Cerebellar nuclear complex (tissue), 1 donor: ENCODE results near the gene PGC.

ENCODE experiments used
- DNase-seq, 2 experiments: peaks; one replicate each; lab custom pipeline; 2025; lab: John Stamatoyannopoulos, UW

Gene PGC

DNA sequence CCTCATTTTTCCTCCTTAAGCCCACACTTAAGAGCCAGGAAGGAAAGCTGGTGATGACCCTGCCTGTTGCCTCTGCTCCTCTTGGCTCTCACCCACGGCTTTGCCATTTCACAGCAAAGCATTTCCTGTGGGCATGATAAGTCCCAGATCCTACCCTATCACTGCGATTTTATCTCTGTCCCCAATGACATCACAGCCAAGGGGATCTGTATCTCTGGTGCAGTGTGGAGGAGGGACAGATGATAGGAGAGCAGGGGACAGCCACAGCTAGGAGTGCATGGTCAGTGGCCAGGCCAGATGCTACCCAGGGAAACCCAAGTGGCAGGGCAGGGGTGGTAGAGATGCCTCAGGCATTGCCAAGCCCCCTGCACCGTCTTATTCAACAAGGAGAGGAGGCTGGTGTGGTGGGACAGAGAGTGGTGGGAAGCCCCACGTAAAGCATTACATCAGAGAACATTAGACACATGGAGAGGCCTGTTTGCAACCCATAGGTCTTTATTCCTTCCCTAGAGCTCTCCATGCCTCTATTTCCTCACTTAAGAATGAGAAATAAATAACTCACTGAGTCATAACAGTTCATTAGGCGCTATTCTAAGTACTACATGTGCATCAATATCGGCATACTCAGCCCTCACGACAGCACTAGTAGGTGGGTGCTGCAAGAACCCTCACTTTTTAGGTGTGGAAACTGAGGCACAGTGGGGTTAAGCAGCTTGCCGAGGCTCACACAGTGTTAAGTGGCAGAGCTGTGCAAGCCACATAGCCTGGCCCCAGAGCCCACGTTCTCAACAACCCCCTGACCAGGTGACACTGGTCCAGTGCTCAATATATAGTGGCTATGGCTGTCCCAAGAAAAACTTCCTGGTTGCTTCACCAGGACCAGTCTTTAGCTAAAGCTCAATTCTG is 16.4 kb downstream of the PGC start:
- no peak for DNase-seq

DNA sequence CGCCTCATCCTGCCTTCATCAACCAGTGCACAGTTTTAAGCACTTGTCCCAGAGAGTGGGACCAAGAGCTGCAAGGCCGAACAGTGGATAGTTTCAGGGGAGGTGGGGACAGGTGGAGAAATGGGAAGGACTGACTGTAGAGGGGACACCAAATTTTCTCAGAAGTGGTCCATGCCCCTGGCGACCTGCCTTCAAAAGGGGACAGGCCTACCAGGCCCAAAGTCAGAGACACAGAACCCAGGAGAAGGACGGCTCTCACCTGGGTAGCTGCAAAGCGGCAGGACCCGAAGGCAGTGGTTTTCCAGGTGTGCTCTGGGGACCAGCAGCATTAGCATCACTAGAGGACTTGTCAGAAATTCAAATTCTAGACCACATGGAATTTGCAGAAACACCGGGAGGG is 17.6 kb downstream of the PGC start:
- DNase-seq, result no peak

- DNase-seq, result no peak
Measured at GRCh38 chr6:41728954-41729353, 18.2 kb downstream of the PGC start.

DNA sequence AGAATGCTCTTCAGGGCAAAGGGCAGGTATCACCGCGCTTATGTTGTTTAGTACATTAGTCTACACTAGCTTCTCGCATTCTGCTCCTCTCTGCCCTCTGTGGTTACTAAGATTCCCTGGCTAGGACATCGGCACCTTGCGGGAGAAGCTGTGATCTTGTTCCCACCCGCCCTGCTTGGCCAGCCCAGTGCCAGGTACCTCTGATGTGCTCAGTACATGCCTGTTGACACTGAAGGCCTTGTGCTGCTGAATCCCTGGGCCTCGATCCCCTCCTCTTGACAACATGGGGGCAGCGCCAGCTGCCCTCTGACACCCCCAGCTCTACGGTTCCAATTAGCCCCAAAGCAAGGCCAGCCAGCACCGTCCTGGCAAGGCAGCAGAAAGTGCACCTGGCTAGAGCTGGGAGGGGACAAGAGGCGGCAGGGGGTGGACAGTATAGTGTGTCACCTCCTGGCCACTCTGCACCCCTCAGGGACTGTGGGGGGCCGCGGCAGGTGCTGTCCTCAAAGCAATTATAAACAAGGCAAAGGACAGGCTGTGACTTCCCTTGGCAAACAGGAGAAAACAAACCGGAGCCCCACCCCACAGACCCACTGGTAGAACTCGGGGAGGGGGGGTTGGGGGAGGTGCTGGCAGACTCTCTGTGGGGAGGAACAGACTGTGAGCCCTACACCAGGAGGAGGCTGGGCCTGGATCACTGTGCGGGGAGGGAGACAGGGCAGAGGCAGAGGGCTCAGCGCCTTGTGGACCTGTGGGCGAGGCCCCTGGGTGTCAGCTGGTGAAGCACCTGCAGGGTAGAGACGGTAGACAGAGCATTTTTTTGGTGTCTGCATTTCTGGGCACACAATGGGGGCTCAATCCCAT is 18.9 kb downstream of the PGC start:
- peak in 1 of 2 experiments; percentile 27 for DNase-seq

DNA sequence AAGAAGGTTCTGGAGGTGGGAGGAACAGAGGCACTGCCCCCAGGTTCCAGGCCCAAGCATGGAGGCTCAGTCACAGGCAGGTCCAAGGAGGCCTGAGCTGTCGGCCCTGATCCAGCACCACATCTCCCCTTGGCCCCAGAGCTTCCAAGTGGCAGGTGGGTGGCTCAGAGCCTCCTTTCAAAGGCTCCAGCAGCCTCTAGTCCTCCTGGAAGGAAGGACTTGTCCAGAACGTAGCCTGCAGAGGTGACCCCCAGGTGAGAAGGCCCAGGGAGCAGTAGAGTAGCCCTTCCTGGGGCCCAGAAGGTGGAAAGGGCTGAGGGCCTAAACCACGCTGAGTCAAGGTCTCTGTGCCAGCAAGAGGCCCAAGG is 19.5 kb downstream of the PGC start:
- no peak for DNase-seq

GRCh38 chr6:41726876-41727275 is 20.3 kb downstream of the PGC start:
- DNase-seq, result no peak

DNA sequence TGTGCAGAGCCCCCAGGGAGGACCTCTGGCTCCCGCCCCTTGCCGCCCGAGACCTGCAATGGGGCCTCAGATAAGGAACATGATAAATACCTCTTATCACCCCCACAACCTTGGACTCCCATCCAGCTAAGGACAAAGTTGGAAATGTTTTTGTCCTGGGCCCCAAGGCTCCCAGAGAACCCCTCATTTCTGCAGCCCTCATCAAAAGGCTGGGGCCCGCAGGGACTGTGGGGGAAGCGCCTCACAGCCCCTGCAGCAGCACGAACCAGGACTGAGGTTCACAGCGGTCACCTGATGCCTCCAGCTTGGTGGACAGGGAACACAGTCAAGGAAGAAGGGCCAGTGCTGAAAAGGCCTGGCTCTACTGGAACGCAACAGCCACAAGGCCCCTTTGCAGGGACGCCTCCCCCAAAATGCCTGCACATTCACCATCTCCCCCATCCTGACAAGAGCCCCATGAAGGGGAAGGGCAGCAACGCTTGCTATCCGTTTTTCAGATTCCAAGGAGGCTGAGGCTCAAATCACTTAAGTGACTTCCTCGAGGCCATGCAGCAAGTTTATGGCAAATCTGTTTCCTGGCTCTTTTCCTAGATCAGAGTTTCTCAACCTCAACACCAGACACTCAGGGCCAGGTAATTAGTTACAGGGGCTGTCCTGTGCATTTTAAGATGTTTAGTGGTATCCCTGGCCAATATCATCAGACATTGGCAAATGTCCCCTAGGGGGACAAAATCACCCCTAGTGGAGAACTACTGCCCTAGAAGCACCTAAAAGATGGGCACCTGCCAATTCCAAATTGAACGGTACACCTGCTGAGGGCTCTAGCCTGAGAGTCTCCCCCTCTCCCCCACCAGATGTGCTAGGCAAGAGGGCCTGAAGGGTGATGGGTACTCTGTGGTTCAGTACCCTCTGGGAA is 22.4 kb downstream of the PGC start:
- no peak for DNase-seq

GRCh38 chr6:41724228-41724580 is 23.0 kb downstream of the PGC start:
- DNase-seq, result no peak

- DNase-seq, result no peak
Measured at GRCh38 chr6:41723530-41724227, 23.5 kb downstream of the PGC start.

GRCh38 chr6:41722969-41723529 is 24.1 kb downstream of the PGC start:
- DNase-seq, result no peak

GRCh38 chr6:41721414-41721813 is 25.8 kb downstream of the PGC start:
- no peak for DNase-seq

- no peak for DNase-seq
Measured at GRCh38 chr6:41720783-41721182, 26.4 kb downstream of the PGC start.

DNA sequence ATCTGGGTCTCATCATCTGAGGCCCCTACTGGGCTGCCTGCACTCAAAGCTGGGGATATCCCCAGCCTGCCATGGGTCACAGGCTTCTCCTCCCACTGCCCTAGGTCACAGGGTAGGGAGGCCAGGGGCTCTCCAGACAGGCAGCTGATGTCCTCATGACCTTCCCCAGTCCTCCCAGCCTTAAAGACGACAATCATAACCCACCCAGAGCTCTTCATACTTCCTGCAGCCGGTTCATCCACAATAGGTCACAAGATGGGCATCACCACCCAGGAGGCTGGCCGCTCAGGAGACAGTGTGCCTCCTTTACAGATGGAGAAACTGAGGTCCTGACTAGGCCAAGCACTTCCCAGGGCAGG is 27.0 kb downstream of the PGC start:
- DNase-seq, result no peak

GRCh38 chr6:41719436-41720261 is 27.5 kb downstream of the PGC start:
- DNase-seq, result no peak

GRCh38 chr6:41718828-41719227 is 28.4 kb downstream of the PGC start:
- DNase-seq, result no peak

GRCh38 chr6:41717392-41717736 is 29.8 kb downstream of the PGC start:
- DNase-seq, result no peak

DNA sequence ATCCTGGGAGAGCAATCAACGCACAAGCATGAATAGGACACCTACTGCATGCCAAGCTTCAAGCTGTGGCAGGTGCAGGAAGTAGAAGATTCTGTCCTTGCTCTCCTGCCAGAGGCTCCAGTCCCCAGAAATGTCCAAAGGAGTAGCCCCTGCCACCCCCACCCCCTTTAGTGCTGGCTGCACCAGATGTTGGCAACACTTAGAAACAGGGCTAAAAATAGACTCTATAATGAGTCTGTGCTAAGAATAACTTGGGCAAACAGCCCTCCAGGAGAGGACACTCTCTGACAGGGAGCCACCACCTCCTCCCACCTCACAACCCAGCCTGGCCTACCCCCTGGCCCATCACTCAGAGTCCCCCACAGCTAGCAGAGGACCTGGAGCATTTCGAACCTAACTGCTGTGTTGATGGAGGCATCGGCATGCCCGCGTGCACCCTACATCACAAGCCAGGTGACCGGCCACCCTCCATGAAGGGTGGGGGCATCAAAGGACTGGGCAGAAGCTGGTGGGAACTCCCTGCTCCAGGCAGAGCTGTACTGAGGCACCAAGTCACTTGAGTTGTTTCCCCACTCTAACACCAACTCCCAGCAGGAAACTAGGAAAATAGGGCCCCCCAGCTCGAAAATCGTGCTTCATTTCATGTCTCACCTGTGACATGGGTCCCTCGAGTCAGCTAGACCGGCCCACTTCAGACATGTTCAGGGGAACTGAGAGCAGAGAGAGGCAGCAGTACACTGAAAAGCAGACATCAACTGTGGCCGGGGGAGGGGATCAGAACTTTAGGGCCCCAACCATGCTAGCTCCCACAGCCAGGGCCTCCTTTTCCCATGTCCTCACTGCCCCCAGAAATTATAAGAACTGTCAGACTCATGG is 30.4 kb downstream of the PGC start:
- DNase-seq, result no peak

DNA sequence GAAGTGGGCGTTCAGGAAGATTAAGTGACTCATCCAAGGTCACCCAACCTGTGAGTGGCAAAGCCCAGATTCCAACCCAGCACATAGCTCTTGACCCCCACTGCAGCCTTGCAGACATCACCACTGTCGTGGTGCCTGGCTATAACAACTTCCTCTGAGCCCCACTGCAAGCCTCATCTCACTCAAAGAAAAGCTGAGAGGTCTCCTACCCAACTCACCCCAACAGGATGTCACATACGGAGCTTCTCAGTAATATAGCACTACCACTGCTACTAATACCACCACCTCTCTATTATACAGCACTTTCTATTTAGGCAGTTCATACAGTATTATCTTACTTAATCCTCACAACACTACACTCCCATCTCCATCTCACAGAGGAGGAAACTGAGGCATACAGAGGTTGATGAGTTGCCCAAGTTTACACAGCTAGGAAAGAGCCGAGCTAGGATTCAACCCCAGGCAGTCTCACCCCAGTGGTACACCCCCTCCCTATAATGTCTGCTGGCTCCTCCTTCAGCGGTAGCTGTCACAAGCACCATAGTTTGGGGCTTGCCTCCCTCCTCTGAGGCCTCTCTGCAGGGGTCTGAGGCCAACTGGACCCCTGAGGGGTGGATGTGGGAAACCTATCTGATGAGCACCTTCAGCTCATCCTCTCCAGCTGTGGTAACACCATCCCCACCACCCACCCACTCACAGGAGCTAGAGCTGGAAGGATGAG is 31.2 kb downstream of the PGC start:
- DNase-seq, result no peak
